SH-SY5Y (cell line): ENCODE data around the gene KSR1.

Experiments
- GATA2 ChIP-seq: IDR thresholded peaks from 2 replicates; pipeline ENCODE4 v1.6.1; 2011; ENCODE audit warnings: mild to moderate bottlenecking, low read depth, low read length
- GATA3 ChIP-seq: IDR thresholded peaks from 2 replicates; pipeline ENCODE4 v1.6.1; 2011; ENCODE audit warnings: low read depth, mild to moderate bottlenecking, low read length, moderate library complexity

The KSR1 gene

DNA sequence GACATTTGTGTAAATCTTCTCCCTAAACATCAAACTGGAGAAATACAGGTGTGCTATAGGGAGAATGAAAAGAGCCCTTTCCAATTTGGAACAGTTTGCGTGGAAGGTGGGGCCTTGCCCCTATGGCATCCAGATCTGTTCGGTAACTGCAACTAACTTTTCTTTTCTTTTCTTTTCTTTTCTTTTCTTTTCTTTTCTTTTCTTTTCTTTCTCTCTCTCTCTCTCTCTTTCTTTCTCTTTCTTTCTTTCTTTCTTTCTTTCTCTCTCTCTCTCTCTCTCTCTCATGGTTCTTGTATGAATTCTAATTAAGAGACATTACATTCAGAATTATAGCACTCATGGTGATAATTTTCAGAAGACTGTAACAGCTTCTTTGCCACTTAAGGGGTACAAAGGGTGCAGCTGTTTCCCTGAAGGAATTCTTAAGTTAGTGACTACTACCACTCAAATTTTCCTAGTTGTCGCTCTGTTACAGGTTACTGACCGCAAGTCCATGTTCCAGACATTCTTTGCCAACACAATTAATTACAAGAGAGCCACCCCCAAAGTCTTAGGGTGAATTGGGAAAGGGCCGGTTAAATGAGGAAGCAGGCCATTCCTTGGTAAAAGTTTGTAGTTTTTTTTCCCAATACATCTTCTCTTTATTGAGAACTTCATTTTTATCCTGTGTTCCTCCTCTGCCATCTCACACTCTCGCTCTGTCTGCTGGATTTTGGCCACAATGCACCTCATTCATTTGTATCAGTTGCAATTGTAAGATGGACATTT, 69.8 kb downstream of the KSR1 start:
- TF ChIP-seq GATA2 (no peak), GATA3 (no peak)

DNA sequence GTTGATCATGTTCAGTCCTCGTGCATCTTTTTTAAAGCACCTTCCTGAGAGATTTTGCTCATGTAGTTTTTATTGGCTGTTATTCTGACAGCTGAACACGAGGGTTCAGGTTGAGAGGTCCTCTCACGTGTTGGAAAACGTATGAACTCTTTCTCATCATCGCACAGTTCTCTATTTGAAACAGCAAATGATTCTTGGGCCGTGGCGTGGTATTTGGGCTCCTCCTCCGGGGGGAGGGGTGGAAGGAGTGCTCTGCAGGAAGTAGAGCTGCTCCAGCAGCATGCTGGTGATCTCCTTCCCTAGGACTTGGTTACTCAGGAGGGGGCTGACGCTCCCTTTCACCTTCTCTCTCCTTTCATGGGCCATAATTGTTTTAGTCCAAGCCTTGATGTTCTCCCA, 70.4 kb downstream of the KSR1 start:
- TF ChIP-seq GATA2, result no peak

GRCh38 chr17:27529230-27529796, 73.1 kb downstream of the KSR1 start:
- TF ChIP-seq GATA2 (no peak), GATA3 (no peak)

- TF ChIP-seq GATA2 (no peak), GATA3 (no peak)
Measured at GRCh38 chr17:27530764-27531391, 74.6 kb downstream of the KSR1 start.

GRCh38 chr17:27531469-27531961, 75.3 kb downstream of the KSR1 start:
- TF ChIP-seq GATA2 (no peak), GATA3 (no peak)

DNA sequence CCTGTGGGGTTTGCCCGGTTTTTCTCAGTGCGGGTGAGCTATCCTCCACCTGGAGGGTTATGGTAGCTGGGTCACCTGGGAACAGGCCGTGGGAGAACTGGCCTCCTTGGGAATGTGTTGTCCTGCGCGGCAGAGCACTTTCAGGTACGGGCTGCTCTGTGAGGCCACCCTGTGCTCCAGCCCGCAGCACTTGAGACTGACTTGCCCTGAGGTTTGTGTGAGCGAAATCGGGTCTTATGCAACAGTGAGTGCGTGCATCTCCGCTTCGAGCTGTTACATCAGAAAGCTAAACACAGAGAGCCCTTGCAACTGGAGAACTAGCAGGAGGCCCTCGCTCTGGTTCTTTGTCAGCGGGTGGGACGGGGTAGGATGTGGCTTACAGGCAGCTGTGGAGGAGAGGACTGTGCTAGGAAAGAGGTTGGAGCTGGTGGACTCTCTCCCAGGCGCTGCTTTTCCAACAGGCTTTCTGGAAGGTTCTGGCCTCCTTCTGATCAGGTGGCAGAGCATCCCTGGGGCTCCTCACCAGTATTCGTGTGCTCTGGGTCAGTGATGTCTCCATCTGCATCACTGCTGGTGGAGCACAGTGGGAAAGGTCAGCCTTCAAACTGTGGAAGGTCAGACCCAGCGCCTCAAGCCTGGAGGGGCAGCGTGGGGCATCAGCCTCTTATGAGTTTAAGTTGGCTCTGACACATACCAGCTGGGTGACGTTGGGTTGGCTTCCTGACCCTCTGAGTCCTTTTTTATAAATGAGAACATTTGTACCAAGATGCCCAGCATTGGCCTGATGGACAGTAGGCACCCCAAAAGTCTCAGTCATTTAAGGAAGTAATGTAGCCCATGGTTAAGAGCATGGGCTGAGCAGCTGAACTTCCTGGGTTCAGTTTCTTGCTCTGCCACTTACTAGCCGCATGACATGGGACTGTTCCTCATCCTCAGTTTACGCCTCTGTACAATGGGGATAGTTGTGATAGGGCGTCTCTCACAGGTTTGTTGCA, 76.3 kb downstream of the KSR1 start:
- TF ChIP-seq GATA2 (no peak), GATA3 (no peak)

DNA sequence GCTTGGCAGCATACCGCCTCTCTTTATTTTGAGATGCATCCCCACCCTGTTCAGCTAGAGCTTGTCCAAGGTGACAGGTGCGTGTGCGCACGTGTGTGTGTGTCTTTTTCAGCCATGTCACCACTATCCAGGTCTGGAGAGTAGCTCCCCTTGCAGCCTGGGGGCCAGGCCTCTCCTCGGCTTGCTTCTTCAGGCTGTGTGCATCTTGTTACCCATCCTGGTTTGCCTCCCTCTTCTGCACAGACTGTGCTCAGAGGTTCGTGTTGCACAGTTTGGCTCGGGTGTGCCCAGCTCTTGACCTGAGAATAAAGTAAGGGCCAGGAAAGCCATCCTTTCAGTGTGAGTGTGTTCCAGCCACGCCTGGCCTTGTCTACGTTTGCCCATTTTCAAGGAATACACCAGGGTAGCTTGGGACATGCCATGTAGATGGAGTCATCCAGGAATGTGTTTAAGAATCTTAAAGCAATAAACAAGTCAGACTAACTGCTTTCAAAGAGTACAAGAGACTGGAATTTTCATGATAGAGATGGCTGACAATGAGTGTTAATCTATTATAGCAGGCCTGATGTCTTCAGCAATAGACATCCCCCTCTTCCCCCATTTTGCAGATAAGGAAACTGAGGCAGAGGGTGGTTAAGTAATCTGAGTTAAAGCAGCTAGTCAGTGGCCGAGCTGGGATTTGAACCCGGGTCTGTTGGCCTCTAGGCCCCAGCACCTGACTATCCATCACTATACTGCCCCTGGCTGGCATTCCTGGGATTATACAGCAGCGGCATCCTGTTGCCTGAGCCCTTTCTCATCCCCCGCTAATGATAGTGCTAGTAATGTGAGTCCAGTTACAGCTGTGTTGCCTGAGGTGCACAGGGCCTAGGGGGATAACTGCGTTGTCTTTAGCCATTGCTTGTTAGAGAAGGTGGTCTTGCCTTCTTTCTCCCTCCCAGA, 77.9 kb downstream of the KSR1 start:
- no peak for TF ChIP-seq GATA2
- no peak for TF ChIP-seq GATA3

DNA sequence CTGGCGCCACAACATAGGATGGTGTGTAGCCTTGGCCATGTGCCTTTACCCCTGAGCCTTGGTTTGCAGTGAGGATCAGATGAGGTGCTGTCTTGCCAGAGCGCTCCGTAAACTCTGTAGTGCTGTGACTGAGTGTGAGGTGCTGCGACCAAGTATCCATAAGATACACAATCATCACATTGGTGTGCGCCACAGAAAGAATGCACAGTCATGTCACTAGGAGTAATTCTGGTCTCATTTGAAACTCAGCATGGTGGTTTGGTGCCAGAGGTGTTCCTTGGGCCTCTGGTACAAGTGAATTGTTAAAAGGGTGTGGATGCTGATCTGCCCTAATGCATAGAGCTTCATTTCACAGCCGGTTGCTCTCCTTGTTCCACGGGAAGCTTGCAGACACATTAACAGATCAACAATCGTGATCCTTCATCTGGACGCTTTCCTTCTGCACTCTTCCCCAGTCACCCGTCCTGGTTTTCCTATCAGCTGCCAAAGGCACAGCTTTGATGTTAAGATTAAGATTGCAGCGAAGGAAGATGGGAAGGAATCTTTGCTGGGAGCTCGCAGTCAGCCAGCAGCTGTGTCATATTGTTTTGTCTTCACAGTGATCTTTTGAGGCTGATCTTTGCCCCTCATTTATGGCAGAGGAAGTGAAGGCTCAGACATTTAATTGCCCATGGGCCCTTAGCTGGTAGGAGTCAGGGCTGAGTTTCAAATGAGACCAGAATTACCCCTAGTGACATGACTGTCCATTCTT, 79.1 kb downstream of the KSR1 start:
- TF ChIP-seq GATA3, result no peak
- no peak for TF ChIP-seq GATA2

DNA sequence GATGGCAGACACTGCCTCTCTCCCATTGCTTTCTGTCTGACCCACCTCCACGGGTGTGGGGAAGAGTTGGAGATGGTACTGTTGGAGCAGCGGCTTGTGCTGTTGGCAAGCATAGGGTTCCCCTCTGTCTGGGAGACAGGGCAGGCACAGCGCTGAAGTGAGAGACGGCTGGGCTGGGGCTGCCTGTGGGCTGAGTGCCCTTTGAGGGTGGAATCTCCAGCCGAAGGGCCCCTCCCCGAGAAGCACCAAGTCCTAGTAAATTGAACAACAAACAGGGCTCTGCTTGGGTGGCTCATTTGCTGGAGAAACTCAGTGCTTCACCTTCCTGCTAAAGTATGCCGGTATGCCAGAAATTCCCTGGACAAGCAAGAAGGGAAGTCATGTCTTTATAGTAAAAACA, 79.7 kb downstream of the KSR1 start:
- TF ChIP-seq GATA3 (no peak), GATA2 (no peak)

DNA sequence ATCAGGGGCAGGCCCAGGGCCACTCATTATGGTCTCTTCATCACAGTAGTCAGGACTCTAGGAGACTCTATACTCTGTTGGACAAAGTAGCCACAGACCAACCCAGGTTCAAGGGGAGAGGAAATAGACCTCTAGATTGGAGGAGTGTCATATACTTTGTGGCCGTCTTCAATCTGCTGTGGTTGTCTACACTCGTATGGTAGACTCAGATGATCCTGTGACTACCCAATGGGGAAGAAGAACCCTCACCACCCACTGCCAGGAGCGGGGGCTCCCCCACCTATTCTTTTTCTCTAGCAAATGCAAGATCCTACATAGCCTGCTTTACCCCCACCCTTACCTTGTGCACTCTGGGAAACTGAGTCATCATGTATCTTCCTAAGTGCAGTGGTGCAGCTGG, 80.5 kb downstream of the KSR1 start:
- TF ChIP-seq GATA2 (no peak), GATA3 (no peak)

DNA sequence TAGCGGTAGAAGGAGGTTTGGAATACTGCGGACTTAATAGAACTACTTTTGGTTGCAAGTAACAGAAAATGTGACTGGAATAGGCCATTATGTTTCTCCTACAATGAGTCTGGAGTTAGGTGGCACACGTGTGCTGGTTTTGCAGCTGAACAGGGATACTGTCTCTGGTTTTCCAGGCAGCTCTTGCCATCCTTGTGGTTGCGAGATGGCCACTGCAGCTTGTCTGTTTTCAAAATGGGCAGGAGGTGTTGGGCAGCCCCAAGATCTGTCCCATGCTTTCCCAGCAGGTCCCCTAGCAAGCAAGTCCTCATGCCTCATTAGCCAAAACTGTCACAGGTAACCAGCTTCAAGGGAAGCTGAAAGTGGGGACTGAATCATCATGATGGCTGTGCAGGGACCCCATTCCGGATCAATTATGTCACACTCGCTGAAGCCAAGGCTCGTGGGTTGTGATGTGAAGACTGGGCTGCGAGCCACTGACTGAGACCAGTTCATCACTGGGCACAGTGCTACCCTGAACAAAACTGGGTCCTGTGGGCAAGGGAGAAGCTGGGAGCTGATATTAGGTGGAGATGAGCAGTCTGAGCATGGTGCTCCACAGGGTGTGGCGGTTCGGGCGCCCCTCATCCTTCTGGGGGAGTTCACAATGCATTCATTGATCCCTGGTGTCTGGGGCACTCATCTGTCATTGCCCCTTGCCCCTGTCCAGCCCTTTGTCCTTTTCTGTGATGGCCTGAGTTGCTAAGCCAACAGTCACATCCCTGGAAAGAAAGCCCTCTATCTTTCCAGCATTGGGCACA, 82.1 kb downstream of the KSR1 start:
- TF ChIP-seq GATA3, result no peak
- no peak for TF ChIP-seq GATA2
